ENCODE measurements around the gene SCAF1. TPM values are rescaled to one million over a fixed set of nuclear protein-coding genes. Genes with fewer than 3 reads are reported as not detected.

SCAF1 gene
- total RNA-seq, 3 donors from 2014 or later (not counting 1 experiment from before 2014, with no cell fraction given), result 38.9 to 46.2 (median 44.9) TPM

DNA sequence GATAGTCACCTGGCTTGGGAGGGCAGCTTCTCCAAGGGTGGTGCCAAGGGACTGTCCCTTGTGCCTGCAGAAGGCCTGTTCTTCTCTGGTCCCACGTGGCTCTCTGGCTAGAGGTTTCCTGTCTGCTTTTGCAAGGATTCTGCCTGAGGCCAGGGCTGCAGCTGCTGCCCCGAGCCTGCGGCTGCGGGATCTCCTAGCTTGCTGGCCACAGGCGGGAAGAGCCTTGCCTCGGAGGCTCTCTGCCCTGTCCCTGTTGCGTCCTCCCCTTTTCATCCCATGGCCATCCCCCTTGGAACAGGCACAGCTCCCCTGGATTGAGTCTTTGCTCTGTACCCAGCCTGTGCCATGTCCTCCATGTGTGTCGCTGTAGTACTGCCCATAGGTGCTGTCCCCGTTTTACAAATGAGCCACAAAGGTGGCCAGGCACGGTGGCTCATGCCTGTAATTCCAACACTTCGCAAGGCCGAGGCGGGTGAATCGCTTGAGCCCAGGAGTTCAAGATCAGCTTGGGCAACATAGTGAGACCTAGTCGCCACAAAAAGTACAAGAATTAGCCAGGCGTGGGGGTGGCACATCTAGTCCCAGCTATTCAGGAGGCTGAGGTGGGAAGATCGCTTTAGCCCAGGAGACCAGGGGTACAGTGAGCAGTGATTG, 14.6 kb downstream of the SCAF1 start:
- Mint-ChIP-seq H3K27ac (peak overlapping the region; percentile 90 to 96), H3K9me3 (no peaks in the 10 kb centered on the region), H3K4me1 (peaks cover 20 to 31% of the 10 kb centered on the region in 2 donors), H3K36me3 (no peaks in the 10 kb centered on the region), H3K4me3 (peak overlapping the region; percentile 63), H3K27me3 (ENCODE audit: low read depth in 2 of 2) (no peaks in the 10 kb centered on the region)
- intact Hi-C loops (cut with micrococcal nuclease), result no loop called here
- H3K4me1 ChIP-seq (ENCODE audit: control insufficient read depth, insufficient read depth, low read length), result peaks cover 28% of the 10 kb centered on the region
- DNase-seq, result no peak
- TF ChIP-seq, protein P1, sequence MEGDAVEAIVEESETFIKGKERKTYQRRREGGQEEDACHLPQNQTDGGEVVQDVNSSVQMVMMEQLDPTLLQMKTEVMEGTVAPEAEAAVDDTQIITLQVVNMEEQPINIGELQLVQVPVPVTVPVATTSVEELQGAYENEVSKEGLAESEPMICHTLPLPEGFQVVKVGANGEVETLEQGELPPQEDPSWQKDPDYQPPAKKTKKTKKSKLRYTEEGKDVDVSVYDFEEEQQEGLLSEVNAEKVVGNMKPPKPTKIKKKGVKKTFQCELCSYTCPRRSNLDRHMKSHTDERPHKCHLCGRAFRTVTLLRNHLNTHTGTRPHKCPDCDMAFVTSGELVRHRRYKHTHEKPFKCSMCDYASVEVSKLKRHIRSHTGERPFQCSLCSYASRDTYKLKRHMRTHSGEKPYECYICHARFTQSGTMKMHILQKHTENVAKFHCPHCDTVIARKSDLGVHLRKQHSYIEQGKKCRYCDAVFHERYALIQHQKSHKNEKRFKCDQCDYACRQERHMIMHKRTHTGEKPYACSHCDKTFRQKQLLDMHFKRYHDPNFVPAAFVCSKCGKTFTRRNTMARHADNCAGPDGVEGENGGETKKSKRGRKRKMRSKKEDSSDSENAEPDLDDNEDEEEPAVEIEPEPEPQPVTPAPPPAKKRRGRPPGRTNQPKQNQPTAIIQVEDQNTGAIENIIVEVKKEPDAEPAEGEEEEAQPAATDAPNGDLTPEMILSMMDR (IDR thresholded peaks at IDR 0.05), result no peak
- no peaks in the 10 kb centered on the region for H3K27me3 ChIP-seq (ENCODE audit: control insufficient read depth, insufficient read depth, low read length)
- H3K4me3 ChIP-seq (ENCODE audit: low read length), result no peak overlapping the region
- peaks cover 76% of the 10 kb centered on the region for H3K36me3 ChIP-seq (ENCODE audit: control insufficient read depth, insufficient read depth, low read length)
- peak overlapping the region; percentile 72 for H3K27ac ChIP-seq (ENCODE audit: low read length)
- ATAC-seq, result peak in 1 of 3 donors; percentile 6
- WGBS (ENCODE audit: insufficient coverage), result 93% methylated on average over 17 of the region's 17 CpGs
- H3K9me3 ChIP-seq (ENCODE audit: control insufficient read depth, insufficient read depth, low read length), result no peaks in the 10 kb centered on the region

DNA sequence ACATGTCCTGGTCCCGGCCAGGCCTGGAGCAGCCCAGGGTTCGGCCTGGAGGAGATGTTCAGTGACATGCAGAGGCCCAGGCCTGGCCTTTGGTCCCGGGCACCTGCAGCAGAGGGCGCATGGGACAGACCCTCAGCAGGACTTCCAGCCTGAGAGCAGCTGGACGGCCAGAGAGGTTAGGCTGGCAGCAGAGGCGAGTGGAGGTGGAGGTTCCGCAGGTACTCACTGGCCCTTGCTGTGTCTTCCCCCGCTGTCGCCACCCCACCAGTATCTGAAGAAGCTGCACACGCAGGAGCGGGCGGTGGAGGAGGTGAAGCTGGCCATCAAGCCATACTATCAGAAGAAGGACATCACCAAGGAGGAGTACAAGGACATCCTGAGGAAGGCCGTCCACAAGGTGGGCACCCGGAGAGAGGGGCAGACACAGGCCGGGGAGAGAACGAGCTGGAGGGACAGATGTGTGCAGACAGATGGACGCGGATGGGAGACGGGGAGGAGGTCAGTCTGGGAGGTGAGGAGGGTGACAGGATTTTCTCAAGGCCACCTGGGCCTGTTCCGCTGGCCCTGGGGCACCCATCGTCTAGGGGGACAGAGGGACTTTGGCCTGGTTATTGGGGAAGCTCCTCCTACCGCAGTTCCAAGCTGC, 15.6 kb downstream of the SCAF1 start:
- Mint-ChIP-seq H3K4me3 (no peak overlapping the region), H3K27ac (peak overlapping the region; percentile 11 to 70), H3K27me3 (ENCODE audit: low read depth in 2 of 2) (no peaks in the 10 kb centered on the region), H3K36me3 (no peaks in the 10 kb centered on the region), H3K4me1 (peaks cover 20 to 35% of the 10 kb centered on the region in 2 donors), H3K9me3 (no peaks in the 10 kb centered on the region)
- peaks cover 83% of the 10 kb centered on the region for H3K36me3 ChIP-seq (ENCODE audit: control insufficient read depth, insufficient read depth, low read length)
- DNase-seq (no peak), ATAC-seq (no peak)
- no peaks in the 10 kb centered on the region for H3K27me3 ChIP-seq (ENCODE audit: control insufficient read depth, insufficient read depth, low read length)
- TF ChIP-seq, protein P1 (IDR thresholded peaks at IDR 0.05), result no peak
- H3K27ac ChIP-seq (ENCODE audit: low read length), result no peak overlapping the region
- H3K9me3 ChIP-seq (ENCODE audit: control insufficient read depth, insufficient read depth, low read length), result no peaks in the 10 kb centered on the region
- H3K4me3 ChIP-seq (ENCODE audit: low read length), result no peak overlapping the region
- intact Hi-C loops (cut with micrococcal nuclease), result no loop called here
- WGBS (ENCODE audit: insufficient coverage), result 96% methylated on average over 22 of the region's 22 CpGs
- H3K4me1 ChIP-seq (ENCODE audit: control insufficient read depth, insufficient read depth, low read length), result peaks cover 29% of the 10 kb centered on the region

DNA sequence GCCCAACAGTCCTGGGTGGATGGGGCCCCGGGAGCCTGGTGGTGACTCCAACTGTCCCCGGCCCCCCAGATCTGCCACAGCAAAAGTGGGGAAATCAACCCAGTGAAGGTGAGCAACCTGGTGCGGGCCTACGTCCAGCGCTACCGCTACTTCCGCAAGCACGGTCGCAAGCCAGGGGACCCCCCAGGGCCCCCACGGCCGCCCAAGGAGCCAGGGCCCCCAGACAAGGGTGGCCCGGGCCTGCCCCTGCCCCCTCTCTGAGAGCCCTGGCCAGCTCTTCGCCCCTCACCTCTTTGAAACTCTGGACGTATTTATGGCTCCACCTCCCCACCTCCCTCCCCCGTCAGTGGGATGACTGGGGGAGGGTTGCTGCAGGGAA, 16.1 kb downstream of the SCAF1 start:
- Mint-ChIP-seq H3K27ac (peak overlapping the region in 1 of 2 donors; percentile 70), H3K4me3 (no peak overlapping the region), H3K27me3 (ENCODE audit: low read depth in 2 of 2) (no peaks in the 10 kb centered on the region), H3K9me3 (no peaks in the 10 kb centered on the region), H3K36me3 (no peaks in the 10 kb centered on the region), H3K4me1 (peaks cover 20 to 40% of the 10 kb centered on the region in 2 donors)
- no peak overlapping the region for H3K4me3 ChIP-seq (ENCODE audit: low read length)
- H3K27me3 ChIP-seq (ENCODE audit: control insufficient read depth, insufficient read depth, low read length), result no peaks in the 10 kb centered on the region
- intact Hi-C loops (cut with micrococcal nuclease), result no loop called here
- TF ChIP-seq, protein P1 (IDR thresholded peaks at IDR 0.05), result no peak
- no peaks in the 10 kb centered on the region for H3K9me3 ChIP-seq (ENCODE audit: control insufficient read depth, insufficient read depth, low read length)
- DNase-seq (no peak), ATAC-seq (no peak)
- peaks cover 81% of the 10 kb centered on the region for H3K36me3 ChIP-seq (ENCODE audit: control insufficient read depth, insufficient read depth, low read length)
- 95% methylated on average over 13 of the region's 15 CpGs for whole genome bisulfite sequencing (ENCODE audit: insufficient coverage)
- no peak overlapping the region for H3K27ac ChIP-seq (ENCODE audit: low read length)
- H3K4me1 ChIP-seq (ENCODE audit: control insufficient read depth, insufficient read depth, low read length), result peaks cover 34% of the 10 kb centered on the region

Measured in natural killer cell (primary cell).